GM19193 (cell line): ENCODE data around the gene ACSF3.

Source experiments
- POLR2A ChIP-seq: IDR thresholded peaks from 4 replicates; pipeline ENCODE4 v1.6.1; 2011; ENCODE audit not compliant: insufficient read depth, insufficient read length; ENCODE audit errors: extremely low read depth

ACSF3 gene

DNA sequence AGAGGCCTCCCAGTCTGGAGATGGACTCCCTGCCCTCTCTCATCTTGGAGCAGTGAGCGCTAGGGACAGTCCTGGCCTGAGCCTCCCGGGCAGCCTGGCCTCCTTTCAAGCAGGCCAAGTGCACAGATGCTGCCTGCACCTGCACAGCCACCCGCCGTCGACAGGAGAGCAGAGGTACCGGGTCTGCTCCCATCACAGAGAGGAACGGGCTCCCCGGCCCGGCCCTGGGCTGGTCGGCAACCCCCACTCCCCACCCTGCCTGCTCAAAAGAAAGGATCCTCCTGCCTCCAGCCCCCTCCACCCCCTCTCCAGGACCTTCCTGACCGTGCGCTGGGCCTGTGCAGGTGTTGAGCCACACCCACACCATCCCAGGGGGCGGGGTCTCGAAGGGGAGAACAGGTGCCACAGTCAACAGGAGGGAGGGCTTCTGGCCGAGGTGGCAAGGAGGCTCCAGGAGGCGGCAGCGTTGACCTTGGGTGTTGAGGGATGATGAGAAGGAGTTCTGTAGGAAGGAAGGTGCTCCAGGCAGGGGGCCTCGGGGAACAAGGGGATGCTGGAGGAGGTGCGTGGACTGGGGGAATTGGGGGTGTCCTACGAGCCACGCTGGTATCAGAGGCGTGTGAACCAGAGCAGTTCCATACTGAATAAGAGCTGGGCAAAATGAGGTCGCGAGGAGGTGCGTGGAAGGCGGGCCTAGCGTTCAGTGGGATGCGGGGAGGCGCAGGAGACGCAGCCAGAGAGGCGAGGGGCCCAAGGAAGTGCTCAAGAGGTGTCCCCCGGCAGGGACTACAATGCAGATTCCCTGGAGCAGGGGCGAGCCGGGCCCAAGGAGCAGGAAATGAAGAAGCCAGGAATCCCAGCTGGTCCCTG, 76.9 kb downstream of the ACSF3 start:
- no peak for TF ChIP-seq POLR2A

- TF ChIP-seq POLR2A: no peak
These were observed 77.8 kb downstream of the ACSF3 start, which contains the start of gene CDH15 for GRCh38 chr16:89171216-89172170. TSS of gene CDH15 (plus strand) at chr16:89171748. CDS start at chr16:89171832, 84 bp downstream.

- TF ChIP-seq POLR2A: no peak
These were observed 78.5 kb downstream of the ACSF3 start for GRCh38 chr16:89172171-89172527.

DNA sequence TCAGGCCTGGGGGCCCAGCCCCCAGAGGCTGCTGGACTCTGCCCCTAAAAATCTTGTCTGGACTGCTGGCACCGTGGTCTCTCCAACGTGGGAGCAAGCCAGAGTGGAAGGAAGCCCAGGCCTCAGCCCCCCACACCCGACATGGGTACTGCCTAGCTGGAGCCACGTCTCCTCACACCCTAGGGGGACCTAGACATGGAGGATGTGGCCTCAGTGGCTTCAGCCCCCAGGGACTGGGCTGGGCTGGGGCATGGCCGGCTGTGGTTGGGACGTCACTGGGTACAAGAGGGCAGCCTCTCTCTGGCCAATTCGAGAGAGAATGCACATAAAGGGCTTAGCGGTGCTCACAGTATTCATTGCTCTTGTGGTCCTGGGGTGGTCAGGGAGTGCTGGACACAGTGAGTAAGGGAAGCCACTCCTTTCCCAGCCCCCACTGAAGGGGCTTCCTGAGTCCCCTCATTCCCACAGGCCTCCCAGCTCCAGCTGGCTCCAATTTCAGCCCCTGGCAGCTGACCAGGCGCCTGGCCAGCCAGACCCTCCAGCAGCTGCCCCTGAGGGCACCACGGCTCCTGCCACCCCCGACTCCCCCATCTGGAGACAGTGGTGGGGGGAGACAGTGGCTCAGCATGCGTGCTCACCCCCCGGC, 79.0 kb downstream of the ACSF3 start:
- no peak for TF ChIP-seq POLR2A

DNA sequence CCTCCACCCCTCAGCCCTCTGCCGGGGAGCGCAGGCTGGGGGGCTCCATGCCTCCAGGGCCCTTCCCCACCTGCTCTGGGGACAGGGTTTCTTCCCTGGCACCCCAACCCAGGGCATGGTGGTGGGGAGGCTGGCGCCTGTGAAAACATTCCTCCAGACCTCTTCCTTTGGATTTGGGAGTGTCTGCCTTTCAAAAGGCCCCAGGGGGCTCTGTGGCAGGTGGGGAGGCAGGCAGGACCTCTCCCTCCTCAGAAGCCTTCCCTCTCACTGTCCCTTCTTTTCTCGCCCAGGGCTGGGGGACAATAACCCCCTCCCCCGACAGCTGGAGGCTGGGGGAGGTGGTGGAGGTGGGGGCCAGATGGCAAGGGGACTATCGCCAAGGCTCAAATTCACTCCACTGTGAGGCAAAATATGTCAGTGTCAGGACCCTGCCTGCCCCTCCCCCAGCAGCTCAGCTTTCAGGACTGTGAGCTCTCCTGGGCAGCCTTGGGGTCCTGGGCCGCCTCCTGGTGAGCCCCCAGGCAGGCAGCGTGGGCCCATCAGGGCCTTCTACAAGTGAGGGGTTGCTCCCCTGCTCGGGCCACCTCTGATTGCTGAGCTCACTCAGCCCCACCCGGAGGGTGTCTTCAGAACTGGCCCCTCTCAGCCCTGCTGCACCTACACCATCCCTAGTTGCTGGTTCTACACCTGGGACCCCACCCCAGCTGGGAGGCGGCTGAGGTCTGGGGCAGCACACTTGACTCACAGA, 79.7 kb downstream of the ACSF3 start:
- TF ChIP-seq POLR2A: no peak

DNA sequence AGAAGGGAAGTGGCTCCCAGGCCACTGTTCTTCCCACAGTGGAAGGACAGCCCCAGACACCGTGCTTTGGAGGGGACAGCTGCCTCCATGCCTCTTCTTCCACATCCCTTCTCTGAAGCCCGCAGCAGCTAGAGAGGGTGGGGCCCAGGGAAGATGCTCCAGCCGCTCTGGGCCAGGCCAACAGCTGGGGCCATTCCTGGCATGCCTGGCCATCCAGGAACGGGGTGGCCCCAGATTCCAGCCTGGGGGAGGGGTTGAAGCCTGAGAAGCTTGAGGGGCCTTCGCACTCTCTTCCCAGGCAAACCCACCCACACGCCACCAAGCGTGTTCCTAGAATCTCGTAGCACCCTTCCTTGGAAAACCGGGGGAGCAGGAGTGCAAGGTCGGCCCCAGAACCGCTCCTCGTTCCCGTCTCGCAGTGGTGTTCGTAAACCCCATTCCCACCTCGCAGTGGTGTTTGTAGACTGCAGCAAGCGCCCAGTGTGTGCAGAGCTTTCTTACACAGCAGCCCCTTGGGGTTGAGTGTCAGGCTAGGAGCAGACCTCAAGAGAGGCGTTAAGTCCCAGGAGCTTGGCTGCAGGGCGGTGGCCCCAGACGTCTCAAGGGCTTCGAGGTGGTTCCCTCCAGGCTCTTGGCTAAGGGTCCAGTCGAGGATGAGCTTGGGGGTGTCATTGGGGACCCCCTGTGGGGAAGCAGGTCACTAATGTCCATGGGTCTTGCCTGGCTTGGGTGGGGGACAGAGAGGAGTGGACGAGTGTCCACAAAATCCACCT, 80.6 kb downstream of the ACSF3 start:
- no peak for TF ChIP-seq POLR2A

DNA sequence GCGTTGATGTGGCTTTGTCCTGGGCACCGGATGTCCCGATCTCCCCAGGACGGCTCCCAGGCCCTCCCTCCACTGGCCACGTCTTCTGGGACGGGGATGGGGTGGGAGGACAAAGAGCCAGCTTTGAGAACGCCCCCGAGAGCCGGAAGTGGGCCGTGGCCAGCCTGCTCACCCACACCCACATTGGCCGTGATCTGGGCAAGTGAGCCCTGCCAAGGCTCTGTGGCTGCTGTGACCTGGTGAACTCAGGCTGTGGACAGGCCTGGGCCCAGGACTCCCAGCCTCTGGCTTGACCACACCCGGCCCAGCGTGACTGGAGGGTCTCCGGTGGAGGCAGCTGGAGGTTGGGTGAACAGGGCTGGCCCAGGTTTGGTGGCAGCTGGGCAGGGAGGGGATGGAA, 81.2 kb downstream of the ACSF3 start:
- TF ChIP-seq POLR2A: no peak

GRCh38 chr16:89175280-89176146, 81.9 kb downstream of the ACSF3 start:
- TF ChIP-seq POLR2A: no peak

DNA sequence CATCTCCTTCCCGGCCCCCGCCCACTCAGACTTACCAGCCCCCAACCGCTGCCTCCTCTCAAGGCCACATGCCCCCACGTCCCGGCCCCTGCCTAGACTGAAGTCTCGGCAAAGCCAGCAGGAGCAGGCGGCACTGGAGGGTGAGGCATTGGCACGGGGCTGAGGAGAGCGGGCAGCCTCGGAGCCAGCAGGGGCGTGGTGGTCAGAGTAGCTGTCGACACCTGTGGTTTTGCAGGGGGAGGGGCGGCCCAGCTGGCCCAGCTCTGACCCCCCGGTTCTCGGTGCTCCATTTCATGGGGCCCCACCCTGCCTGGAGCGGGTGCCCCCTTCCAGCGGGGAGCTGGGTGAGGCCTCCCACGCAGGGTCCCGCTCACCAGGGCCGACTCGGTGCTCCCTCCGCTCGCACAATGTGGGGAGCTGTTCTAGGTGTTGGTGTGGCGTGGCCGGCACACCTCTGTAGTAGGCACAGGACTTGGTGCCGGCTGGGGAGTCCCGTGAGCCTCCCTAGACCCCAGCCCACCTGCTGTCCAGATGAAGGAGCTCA, 82.6 kb downstream of the ACSF3 start:
- no peak for TF ChIP-seq POLR2A

DNA sequence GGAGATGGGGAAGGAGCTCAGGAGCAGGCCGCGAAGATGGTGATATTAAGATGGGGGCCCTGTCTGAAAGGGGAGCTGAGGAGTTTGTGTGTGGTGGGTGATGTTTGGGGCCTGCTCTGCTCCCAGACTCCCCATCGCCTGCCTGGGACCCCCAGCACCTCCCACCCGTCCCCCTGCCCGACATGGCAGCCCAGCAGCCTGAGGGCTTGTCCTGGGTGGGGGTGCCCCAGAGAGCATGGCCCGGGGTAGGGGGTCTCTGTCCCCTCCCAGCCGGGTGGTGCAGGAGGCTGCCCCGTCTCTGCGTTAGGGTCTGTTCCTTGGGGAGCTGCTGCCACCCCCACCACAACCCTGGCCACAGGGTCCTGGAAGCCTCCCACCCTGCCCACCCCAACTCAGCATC, 83.1 kb downstream of the ACSF3 start:
- TF ChIP-seq POLR2A: no peak

DNA sequence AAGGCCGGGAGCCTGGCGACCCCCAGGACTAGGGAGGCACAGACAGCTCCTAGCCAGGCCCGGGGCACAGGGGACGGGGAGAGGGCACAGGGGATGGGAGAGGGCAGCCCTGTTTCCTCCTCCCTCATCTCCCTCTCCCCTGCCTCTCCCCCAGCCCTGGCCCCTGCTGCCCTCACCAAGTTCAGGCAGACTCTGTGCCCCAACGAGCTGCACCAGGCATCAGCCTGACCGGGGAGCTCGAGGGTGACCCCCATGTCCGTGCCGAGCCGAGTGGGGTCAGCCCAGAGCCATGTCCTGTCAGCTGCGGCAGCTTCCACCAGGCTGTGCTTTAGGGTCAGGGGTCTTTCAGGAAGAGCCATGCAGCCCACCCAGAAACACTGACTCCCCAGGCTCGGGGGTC, 83.8 kb downstream of the ACSF3 start:
- TF ChIP-seq POLR2A: no peak

DNA sequence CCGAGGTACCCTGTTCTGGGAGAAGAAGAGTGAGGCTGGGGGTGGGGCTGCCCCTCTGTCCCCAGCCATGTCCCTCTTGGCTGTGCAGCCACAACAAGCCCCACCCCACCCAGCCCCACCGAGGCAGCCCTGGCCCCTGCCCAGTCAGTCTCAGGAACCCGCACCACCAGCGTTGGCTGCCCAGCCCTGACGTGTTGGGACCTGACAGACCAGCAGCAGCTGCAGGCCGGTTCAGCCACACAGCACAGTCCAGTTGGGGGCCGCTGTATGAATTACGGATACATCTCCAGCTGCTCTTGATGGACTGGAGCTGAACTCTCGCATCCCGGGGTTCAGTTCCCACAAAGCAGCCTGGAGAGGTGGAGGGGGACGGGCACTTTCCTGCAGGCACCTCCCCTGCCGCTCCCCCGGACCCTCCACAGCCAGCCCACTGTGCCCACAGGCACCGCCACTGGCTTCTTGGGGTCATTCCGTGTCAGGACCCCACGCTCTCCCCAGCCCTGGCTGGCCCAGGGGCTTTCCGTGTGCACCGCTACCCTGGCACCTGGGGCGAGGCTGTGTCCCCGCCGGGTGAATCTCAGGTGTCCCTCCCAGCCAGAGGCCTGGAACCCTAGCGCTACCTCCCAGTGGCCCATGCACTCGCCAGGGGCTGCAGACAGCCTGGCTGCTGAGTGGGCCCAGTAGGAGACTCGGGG, 84.9 kb downstream of the ACSF3 start:
- no peak for TF ChIP-seq POLR2A
